GM18499 (cell line): Measurements from ENCODE around the gene IL13.
"Not testable (repeated sequence)": the region's sequence is repeated elsewhere in the genome, so short reads cannot be mapped to it uniquely, and the experiment has no call there.

ENCODE experiments used
- ATAC-seq: cut with Tn5 transposase; IDR thresholded peaks from one replicate; pipeline ENCODE4 v1.9.1; 2021; ENCODE audit warnings: moderate number of reproducible peaks; ENCODE audit not compliant: insufficient read depth, unreplicated experiment

Gene IL13

DNA sequence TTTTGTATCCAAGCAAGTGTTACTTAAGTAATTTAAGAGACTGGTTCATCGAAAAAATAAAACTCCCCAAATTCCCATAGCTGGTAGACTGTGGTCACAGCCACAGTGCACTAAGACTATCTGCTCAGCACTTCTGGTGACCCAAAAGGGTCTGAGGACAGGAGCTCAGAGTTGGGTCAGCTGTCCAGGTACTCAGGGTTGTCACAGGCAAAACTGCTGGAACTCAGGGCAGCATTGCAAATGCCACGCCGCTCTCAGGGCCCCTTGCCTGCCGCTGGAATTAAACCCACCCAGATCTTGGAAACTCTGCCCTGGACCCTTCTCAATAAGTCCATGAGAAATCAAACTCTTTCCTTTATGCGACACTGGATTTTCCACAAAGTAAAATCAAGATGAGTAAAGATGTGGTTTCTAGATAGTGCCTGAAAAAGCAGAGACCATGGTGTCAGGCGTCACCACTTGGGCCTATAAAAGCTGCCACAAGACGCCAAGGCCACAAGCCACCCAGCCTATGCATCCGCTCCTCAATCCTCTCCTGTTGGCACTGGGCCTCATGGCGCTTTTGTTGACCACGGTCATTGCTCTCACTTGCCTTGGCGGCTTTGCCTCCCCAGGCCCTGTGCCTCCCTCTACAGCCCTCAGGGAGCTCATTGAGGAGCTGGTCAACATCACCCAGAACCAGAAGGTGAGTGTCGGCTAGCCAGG is at the start of gene IL13:
Gene IL13 (plus strand): TSS at position 498 of the 705 bp plus-strand sequence. CDS start 14 bp downstream, at position 512.
- no peak for ATAC-seq

GRCh38 chr5:132611965-132612364 is 46.0 kb upstream of the IL13 start:
- no peak for ATAC-seq

DNA sequence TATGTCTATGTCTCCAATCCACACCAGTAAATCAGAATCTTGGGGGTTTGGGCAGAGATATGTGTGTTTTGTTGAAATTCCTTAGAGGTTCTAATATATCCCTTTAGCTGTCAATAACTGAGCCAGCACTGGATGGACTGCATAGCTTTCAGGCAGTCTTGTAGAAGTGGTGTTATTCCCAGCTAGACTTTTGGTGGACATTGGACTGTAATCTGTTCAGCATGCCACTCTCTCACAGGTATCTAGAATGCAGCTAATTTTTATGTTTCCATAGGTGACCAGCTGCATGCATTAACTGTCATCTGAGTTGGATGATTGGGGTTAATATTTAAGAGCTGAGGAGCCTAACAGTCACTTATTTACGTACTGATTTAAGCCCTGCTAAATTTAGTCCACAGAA is 45.1 kb upstream of the IL13 start:
- no peak for ATAC-seq

DNA sequence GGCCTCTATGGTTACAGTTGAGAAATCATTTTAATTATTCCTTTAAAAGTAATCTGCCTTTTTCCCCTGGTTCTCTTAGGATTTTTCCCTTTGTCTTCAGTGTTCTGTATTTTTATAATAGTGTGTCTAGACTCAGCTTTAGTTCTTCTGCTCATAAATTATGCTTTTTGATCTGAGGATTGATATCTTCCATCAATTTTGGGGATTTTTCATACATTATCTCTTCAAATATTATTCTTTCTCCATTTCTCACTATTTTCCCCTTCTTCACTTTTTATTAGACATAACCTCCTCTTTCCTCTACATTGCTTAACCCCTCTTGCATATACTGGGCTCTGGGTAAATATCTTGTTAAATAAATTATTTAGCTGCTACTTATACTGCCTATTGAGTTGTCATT is 36.3 kb upstream of the IL13 start:
- no peak for ATAC-seq

DNA sequence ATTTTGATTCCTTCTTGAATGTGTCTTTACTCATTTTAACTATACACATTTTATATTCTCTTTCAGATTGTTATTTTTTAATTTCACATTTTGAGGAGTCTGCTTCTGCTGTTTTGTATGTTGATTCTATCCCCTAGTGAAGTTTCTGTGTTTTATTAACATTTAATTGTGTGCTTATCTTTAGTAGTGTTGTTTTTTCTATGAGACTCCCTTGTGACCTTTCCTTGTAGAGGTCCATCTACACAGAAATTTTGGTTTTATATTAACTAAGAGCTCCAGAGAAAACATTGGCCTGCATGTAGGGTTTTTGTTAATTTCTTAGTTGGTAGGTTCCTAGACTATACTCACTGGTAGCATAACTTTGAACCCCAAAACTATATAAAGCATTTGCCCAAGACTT is 35.4 kb upstream of the IL13 start:
- ATAC-seq: no peak

- no peak for ATAC-seq
Measured at GRCh38 chr5:132627470-132627869, 30.5 kb upstream of the IL13 start.

GRCh38 chr5:132628814-132629213 is 29.2 kb upstream of the IL13 start:
- ATAC-seq: no peak

DNA sequence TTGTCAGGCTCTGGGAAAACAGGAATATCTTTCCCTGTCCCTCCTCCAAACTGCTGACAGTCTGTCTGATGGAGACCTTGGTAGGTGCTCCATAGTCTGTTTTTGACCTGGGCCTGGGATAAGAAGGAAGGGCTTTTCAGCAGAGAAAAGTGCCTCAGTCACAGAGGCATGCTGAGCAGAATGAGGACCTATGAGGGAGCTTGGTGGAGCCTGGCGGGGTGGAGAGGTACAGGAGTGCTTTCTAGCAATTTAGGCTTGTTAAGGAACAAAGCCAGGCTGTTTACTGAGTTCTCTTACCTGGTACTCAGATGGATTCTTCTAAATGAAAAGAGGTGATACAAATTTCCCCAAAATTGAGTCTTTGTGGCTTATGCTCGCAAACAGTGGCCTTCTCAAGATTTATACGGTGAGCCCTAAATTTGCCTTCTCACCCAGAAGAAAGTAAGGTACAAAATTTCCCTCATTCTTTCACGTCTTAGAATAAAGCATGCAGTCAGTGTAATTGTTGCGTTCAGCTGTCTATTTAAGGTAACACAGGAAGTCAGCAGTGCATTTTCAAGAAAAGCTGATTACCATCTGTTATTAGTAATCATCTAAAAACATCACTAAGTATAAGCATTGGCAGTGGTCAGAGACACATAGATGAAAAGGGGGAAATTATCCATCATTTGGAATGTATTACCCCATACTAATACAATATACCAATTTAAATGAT is 28.6 kb upstream of the IL13 start:
- peak; percentile 71 for ATAC-seq

- not testable (repeated sequence) for ATAC-seq
Measured at GRCh38 chr5:132633587-132633986, 24.4 kb upstream of the IL13 start.

DNA sequence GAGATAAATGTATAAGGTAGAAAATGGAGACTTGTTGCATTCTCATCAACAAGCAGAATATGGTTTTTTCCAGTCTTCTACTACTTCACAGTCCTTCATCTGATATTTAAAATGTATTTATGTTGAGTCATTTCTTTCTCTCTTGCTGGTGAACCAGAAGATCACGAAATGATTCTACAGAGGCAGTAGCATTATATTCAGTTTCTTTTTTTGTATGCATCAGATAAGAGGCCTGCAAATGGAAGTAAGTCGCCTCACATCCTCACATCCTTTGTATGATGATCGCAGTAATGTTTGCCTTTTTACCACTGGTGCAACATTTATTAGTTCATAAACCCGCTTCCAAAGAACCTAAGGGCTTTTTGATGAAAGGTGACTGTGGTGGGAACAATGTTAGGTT is 22.1 kb upstream of the IL13 start:
- ATAC-seq: peak; percentile 43

- no peak for ATAC-seq
Measured at GRCh38 chr5:132637241-132637640, 20.7 kb upstream of the IL13 start.

- ATAC-seq: peak; percentile 38
Measured at GRCh38 chr5:132639706-132640130, 18.3 kb upstream of the IL13 start.

GRCh38 chr5:132640613-132641012 is 17.4 kb upstream of the IL13 start:
- ATAC-seq: no peak

DNA sequence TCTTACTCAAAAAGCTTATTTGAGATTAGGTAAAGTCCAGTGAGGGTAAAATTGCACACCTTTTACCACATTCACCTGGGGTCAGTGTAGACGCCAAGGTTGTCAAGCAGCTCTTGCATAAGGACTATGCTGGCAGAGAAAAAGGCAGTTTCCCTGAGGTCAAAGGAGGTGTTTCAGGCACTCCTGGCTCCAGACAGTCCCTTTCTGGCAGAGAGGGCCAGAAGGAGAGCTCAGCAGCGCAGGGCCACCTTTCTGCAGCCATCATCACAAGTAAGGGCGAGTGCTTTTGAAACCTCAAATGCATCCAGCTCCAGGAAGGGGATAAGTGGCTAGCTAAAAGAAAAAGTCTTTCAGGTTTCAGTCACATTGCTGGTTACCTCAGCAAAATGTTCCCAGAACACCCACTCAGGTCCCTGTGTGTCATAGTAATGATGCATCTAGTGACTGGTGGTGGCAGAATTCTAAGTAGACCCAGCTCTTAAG is 16.7 kb upstream of the IL13 start:
- no peak for ATAC-seq

DNA sequence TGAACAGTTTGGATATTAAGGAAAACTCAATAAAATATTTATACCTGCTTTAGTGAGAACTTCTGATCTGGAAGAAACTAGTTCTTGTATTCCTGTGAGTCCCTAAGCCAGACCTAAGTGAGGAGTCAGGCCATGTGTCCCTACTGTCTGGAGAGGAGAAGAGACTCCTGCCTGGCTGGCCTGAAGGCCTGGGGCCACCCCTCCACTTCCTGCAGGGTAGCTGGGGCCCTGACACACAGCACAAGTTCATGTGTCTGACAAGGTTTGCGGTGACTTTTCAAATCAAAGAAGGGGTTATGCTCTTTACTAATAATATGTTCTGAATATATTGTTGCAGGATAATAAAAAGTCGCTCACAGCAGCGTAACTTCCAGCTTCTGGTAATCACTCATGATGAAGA is 16.1 kb upstream of the IL13 start:
- no peak for ATAC-seq

DNA sequence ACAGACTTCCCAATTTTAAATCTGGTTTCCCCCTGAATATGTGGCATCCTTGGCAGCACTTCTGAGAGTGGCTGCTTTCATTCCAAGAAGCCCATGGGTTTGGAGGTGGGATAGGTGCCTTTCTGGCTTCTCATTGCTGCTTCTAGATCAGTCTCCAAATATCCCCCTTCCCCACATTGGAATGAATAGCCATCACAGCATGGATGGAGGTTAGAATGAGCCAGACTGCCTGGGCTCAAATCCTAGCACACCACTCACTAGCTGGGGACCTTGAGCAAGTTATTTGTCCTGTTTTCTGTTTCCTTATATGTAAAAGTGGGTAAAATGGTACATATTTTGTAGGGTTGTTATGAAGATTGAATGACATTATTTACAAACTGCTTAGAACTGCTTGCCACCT is 13.8 kb upstream of the IL13 start:
- ATAC-seq: no peak

GRCh38 chr5:132646583-132647266 is 11.2 kb upstream of the IL13 start:
- no peak for ATAC-seq

- ATAC-seq: no peak
Measured at GRCh38 chr5:132647473-132647872, 10.5 kb upstream of the IL13 start.

DNA sequence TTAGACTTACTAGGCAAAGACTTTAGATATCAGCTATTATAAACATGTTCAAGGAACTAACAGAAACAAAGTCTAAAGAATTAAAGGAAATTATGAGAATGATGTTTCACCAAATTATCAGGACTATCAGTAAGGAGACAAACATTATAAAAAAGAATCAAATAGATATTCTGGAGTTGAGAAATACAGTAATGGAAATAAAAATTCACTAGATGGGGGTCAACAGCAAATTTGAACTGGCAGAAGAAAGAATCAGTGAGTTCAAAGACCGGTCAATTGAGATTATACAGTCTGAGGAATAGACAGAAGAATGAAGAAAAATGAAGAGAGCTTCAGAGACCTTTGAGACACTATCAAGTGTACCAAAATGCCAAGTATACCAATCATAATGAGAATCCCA is 9.6 kb upstream of the IL13 start:
- no peak for ATAC-seq

DNA sequence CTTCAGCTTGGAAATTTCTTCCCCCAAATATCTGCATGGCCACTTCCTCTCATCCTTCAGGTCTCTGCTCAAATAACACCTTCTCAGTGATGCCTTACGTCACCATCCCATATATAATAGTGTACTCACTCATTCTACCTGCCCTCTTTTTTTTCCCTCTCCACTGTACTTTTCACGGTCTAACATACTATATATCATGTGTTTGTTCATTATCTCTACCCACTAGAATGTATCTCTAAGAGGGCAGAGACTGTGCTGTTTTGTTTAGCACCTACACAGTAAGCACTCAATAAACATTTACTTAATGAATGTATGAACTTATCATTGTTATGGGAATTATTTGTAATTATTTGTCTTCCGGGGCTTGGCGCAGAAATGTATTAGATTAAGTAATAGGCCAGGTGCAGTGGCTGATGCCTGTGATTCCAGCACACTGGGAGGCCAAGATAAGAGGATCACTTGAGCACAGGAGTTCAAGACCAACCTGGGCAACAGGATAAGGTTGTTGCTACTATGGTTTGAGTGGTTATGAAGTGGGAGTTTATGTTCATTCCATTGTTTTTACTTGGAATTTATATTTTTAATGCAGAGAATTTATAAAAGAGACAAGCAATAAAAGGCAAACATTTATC is 6.0 kb upstream of the IL13 start:
- no peak for ATAC-seq

- ATAC-seq: no peak
Measured at GRCh38 chr5:132653716-132654115, 4.3 kb upstream of the IL13 start.
